ENCODE results near the gene MXD4. TPM values are rescaled to one million over a fixed set of nuclear protein-coding genes. Genes with fewer than 3 reads are reported as not detected.

The MXD4 gene
- polyA plus RNA-seq, 1 donor (not counting 4 experiments of a cell fraction or from before 2014, with no cell fraction given), result 26.0 TPM

GRCh38 chr4:2251073-2251794, 10.7 kb downstream of the MXD4 start:
- Histone ChIP-seq H3K27ac (ENCODE audit: control insufficient read depth, insufficient read depth, low read length) (no peak overlapping the region), H3K9me3 (ENCODE audit: control insufficient read depth, low read depth, low read length) (no peaks in the 10 kb centered on the region), H3K4me1 (ENCODE audit: control insufficient read depth, extremely low read depth, insufficient read depth, low read length) (no peaks in the 10 kb centered on the region), H3K4me2 (ENCODE audit: control insufficient read depth, extremely low read depth, insufficient read depth, low read depth, low read length) (no peak overlapping the region), H4K20me1 (ENCODE audit: control insufficient read depth, extremely low read depth, insufficient read depth, low read length) (no peaks in the 10 kb centered on the region), H3K27me3 (ENCODE audit: control insufficient read depth, extremely low read depth, insufficient read depth, low read length) (no peaks in the 10 kb centered on the region), H3K36me3 (ENCODE audit: control insufficient read depth in 2 of 2, extremely low read depth in 1 of 2, insufficient read depth in 2 of 2, low read length in 2 of 2) (peaks cover 4 to 32% of the 10 kb centered on the region in 2 experiments), H2AFZ (ENCODE audit: control insufficient read depth, low read length) (no peak overlapping the region), H3K4me3 (ENCODE audit: control insufficient read depth in 2 of 3, extremely low read depth in 1 of 3, insufficient read depth in 2 of 3, low read depth in 1 of 3, low read length in 3 of 3) (no peak overlapping the region), H3K9ac (ENCODE audit: control insufficient read depth, extremely low read depth, insufficient read depth, low read length) (no peak overlapping the region), H3K79me2 (ENCODE audit: control insufficient read depth, insufficient read depth, low read length) (no peaks in the 10 kb centered on the region), H3K9me1 (ENCODE audit: control insufficient read depth, extremely low read depth, insufficient read depth, low read length) (no peaks in the 10 kb centered on the region)
- TF ChIP-seq CTCF (optimal IDR thresholded peaks at IDR 0.05 in 1 of 3, IDR thresholded peaks at IDR 0.05 in 1 of 3, conservative IDR thresholded peaks at IDR 0.05 in 1 of 3; ENCODE audit: extremely low read depth in 1 of 3, insufficient read depth in 2 of 3, low read length in 3 of 3), result no peak
- TF ChIP-seq EZH2 (IDR thresholded peaks at IDR 0.05; ENCODE audit: low read length), result no peak
- DNase-seq (ENCODE audit: low read depth, low spot score), result no peak
- FAIRE-seq, result no peak
- dilution Hi-C loops (cut with MboI; ENCODE audit: extremely low pct_ligation_motif_present, low sequenced_read_pairs), result no loop called here

- no peak overlapping the region for H3K9ac ChIP-seq (ENCODE audit: control insufficient read depth, extremely low read depth, insufficient read depth, low read length)
- H4K20me1 ChIP-seq (ENCODE audit: control insufficient read depth, extremely low read depth, insufficient read depth, low read length), result no peaks in the 10 kb centered on the region
- no peak overlapping the region for H3K27ac ChIP-seq (ENCODE audit: control insufficient read depth, insufficient read depth, low read length)
- dilution Hi-C loops (cut with MboI; ENCODE audit: extremely low pct_ligation_motif_present, low sequenced_read_pairs), result no loop called here
- H3K9me3 ChIP-seq (ENCODE audit: control insufficient read depth, low read depth, low read length), result no peaks in the 10 kb centered on the region
- H3K36me3 ChIP-seq (ENCODE audit: control insufficient read depth in 2 of 2, extremely low read depth in 1 of 2, insufficient read depth in 2 of 2, low read length in 2 of 2), result peaks cover 4 to 32% of the 10 kb centered on the region in 2 experiments
- FAIRE-seq (no peak), DNase-seq (ENCODE audit: low read depth, low spot score) (no peak)
- H3K27me3 ChIP-seq (ENCODE audit: control insufficient read depth, extremely low read depth, insufficient read depth, low read length), result no peaks in the 10 kb centered on the region
- no peaks in the 10 kb centered on the region for H3K4me1 ChIP-seq (ENCODE audit: control insufficient read depth, extremely low read depth, insufficient read depth, low read length)
- TF ChIP-seq EZH2 (IDR thresholded peaks at IDR 0.05; ENCODE audit: low read length) (no peak), CTCF (optimal IDR thresholded peaks at IDR 0.05 in 1 of 3, IDR thresholded peaks at IDR 0.05 in 1 of 3, conservative IDR thresholded peaks at IDR 0.05 in 1 of 3; ENCODE audit: extremely low read depth in 1 of 3, insufficient read depth in 2 of 3, low read length in 3 of 3) (no peak)
- no peak overlapping the region for H2AFZ ChIP-seq (ENCODE audit: control insufficient read depth, low read length)
- H3K79me2 ChIP-seq (ENCODE audit: control insufficient read depth, insufficient read depth, low read length), result no peaks in the 10 kb centered on the region
- no peaks in the 10 kb centered on the region for H3K9me1 ChIP-seq (ENCODE audit: control insufficient read depth, extremely low read depth, insufficient read depth, low read length)
- H3K4me2 ChIP-seq (ENCODE audit: control insufficient read depth, extremely low read depth, insufficient read depth, low read depth, low read length), result no peak overlapping the region
- no peak overlapping the region for H3K4me3 ChIP-seq (ENCODE audit: control insufficient read depth in 2 of 3, extremely low read depth in 1 of 3, insufficient read depth in 2 of 3, low read depth in 1 of 3, low read length in 3 of 3)
These were observed 11.4 kb downstream of the MXD4 start for GRCh38 chr4:2250357-2251072.

Data from keratinocyte (primary cell).